H1 (cell line): Measurements from ENCODE around the gene VOPP1. TPM values are rescaled to one million over a fixed set of nuclear protein-coding genes. Genes with fewer than 3 reads are reported as not detected.

ENCODE experiments used
- CTCF ChIA-PET: fragments of 300-600 bp; sonication (Branson Sonifier 250); formaldehyde crosslinking; loops from one replicate; lab custom pipeline; 2021; ENCODE audit not compliant: partially characterized antibody; lab: Charles Lee
- POLR2A ChIA-PET: fragments of 300-600 bp; sonication (Branson Sonifier 250); formaldehyde crosslinking; loops from one replicate; lab custom pipeline; 2021; ENCODE audit warnings: inconsistent platforms; ENCODE audit not compliant: partially characterized antibody; lab: Charles Lee
- DNase-seq, 2 experiments: peaks; one replicate each; pipeline versions ENCODE4 v3.0.0 to v3.0.0-alpha.2; 2010 to 2022; ENCODE audit warnings: low spot score in 2 of 2, low read depth in 1 of 2, mixed read lengths in 1 of 2
- FAIRE-seq: peaks from 2 replicates; lab custom pipeline; 2011; peaks lifted over from hg19 to GRCh38; lab: Jason Lieb, UNC
- H2AFZ ChIP-seq: 2 replicates; pipeline ENCODE4 v1.8.1; 2012; ENCODE audit warnings: low read length, inconsistent platforms
- H2AK5ac ChIP-seq: 2 replicates; pipeline ENCODE4 v1.6.1; 2013; ENCODE audit warnings: low read depth, low read length
- H2BK120ac ChIP-seq: replicated peaks from 2 replicates; pipeline ENCODE3; 2013; ENCODE audit warnings: low read depth, low read length, inconsistent platforms
- H2BK12ac ChIP-seq: 2 replicates; pipeline ENCODE4 v1.6.1; 2013; ENCODE audit warnings: low read depth, low read length
- H2BK15ac ChIP-seq: 2 replicates; pipeline ENCODE4 v1.6.1; 2013; ENCODE audit warnings: low read length
- H2BK20ac ChIP-seq: 2 replicates; pipeline ENCODE4 v1.6.1; 2013; ENCODE audit warnings: low read length
- H2BK5ac ChIP-seq: 2 replicates; pipeline ENCODE4 v1.6.1; 2013; ENCODE audit warnings: low read depth, low read length
- H3K14ac ChIP-seq: 2 replicates; pipeline ENCODE4 v1.6.1; 2013; ENCODE audit warnings: inconsistent platforms; ENCODE audit not compliant: insufficient read length
- H3K18ac ChIP-seq: 2 replicates; pipeline ENCODE4 v1.6.1; 2013; ENCODE audit warnings: low read length; ENCODE audit errors: extremely low read depth
- H3K23ac ChIP-seq: 2 replicates; pipeline ENCODE4 v1.6.1; 2013; ENCODE audit warnings: inconsistent platforms; ENCODE audit not compliant: insufficient read length
- H3K23me2 ChIP-seq: 2 replicates; pipeline ENCODE4 v1.6.1; 2013; ENCODE audit warnings: low read depth, low read length
- H3K27ac ChIP-seq: 2 replicates; pipeline ENCODE4 v1.6.1; 2011; ENCODE audit warnings: low read depth, low read length, inconsistent platforms
- H3K27me3 ChIP-seq, 4 experiments: replicated peaks in 1 of 4; 1 replicate in 1 of 4; 2 replicates in 3 of 4; pipeline versions ENCODE4 v1.6.1 to v1.8.1; 2011 to 2013; ENCODE audit warnings: low read length in 3 of 4, mild to moderate bottlenecking in 3 of 4, inconsistent platforms in 2 of 4, mixed read lengths in 2 of 4, moderate library complexity in 1 of 4; ENCODE audit not compliant: control insufficient read depth in 3 of 4, insufficient read depth in 3 of 4; ENCODE audit errors: extremely low read depth in 1 of 4
- H3K36me3 ChIP-seq, 4 experiments: 2 replicates each; pipeline versions ENCODE4 v1.6.1 to v1.8.1; 2011 to 2013; ENCODE audit warnings: mild to moderate bottlenecking in 4 of 4, low read length in 3 of 4, moderate library complexity in 2 of 4, control low read depth in 1 of 4, inconsistent platforms in 1 of 4; ENCODE audit not compliant: insufficient read depth in 4 of 4, control insufficient read depth in 2 of 4
- H3K4ac ChIP-seq: replicated peaks from 2 replicates; pipeline ENCODE3; 2013; ENCODE audit warnings: low read length, low read depth, mixed read lengths, inconsistent platforms; ENCODE audit not compliant: insufficient read length
- H3K4me1 ChIP-seq, 4 experiments: replicated peaks in 1 of 4; 1 replicate in 1 of 4; 2 replicates in 3 of 4; pipeline versions ENCODE4 v1.6.1 to v1.8.1; 2011 to 2013; ENCODE audit warnings: low read length in 3 of 4, inconsistent platforms in 2 of 4, mixed read lengths in 1 of 4; ENCODE audit not compliant: insufficient read depth in 4 of 4, control insufficient read depth in 3 of 4
- H3K4me2 ChIP-seq, 2 experiments: 2 replicates each; pipeline versions ENCODE4 v1.6.1 to v1.8.1; 2011 to 2013; ENCODE audit warnings: low read depth in 2 of 2, low read length in 2 of 2, control low read depth in 1 of 2, inconsistent platforms in 1 of 2, mild to moderate bottlenecking in 1 of 2; ENCODE audit not compliant: insufficient read depth in 1 of 2
- H3K4me3 ChIP-seq, 4 experiments: fragments of 200-600, 300-600 bp in 1 of 4; sonication (generic), shearing (Covaris generic), sonication (Bioruptor Twin) in 1 of 4; 2 replicates each; pipeline versions ENCODE4 v1.5.1 to v1.8.1; 2011 to 2016; ENCODE audit warnings: low read length in 4 of 4, low read depth in 3 of 4, control low read depth in 2 of 4, inconsistent platforms in 2 of 4, mild to moderate bottlenecking in 2 of 4, mixed read lengths in 1 of 4, moderate library complexity in 1 of 4; ENCODE audit not compliant: insufficient read depth in 2 of 4; ENCODE audit errors: extremely low read depth in 1 of 4
- H3K56ac ChIP-seq: replicated peaks from 2 replicates; pipeline ENCODE3; 2013; ENCODE audit warnings: low read depth, mild to moderate bottlenecking, mixed read lengths, low read length, inconsistent platforms; ENCODE audit not compliant: insufficient read length
- H3K79me1 ChIP-seq: 2 replicates; pipeline ENCODE4 v1.6.1; 2013; ENCODE audit warnings: low read depth, low read length, control low read depth
- H3K79me2 ChIP-seq, 2 experiments: 2 replicates each; pipeline versions ENCODE4 v1.6.1 to v1.8.1; 2012 to 2013; ENCODE audit warnings: low read length in 2 of 2, mild to moderate bottlenecking in 2 of 2, inconsistent platforms in 1 of 2; ENCODE audit not compliant: insufficient read depth in 2 of 2, control insufficient read depth in 1 of 2
- H3K9ac ChIP-seq, 4 experiments: replicated peaks in 1 of 4; 1 replicate in 1 of 4; 2 replicates in 3 of 4; pipeline versions ENCODE4 v1.6.1 to v1.8.1; 2011 to 2013; ENCODE audit warnings: low read depth in 3 of 4, low read length in 3 of 4, control low read depth in 2 of 4, mild to moderate bottlenecking in 2 of 4, moderate library complexity in 2 of 4, inconsistent platforms in 1 of 4; ENCODE audit errors: extremely low read depth in 1 of 4
- H3K9me3 ChIP-seq, 2 experiments: 2 replicates each; pipeline versions ENCODE4 v1.6.1 to v1.8.1; 2012 to 2013; ENCODE audit warnings: mild to moderate bottlenecking in 2 of 2, moderate library complexity in 2 of 2, control low read depth in 1 of 2, inconsistent platforms in 1 of 2, low read depth in 1 of 2, low read length in 1 of 2, mixed read lengths in 1 of 2; ENCODE audit not compliant: insufficient read depth in 2 of 2
- H4K20me1 ChIP-seq, 2 experiments: replicated peaks in 1 of 2; 2 replicates each; pipeline versions ENCODE3 to v1.8.1; 2011 to 2013; ENCODE audit warnings: inconsistent platforms in 2 of 2, low read length in 2 of 2, mild to moderate bottlenecking in 1 of 2; ENCODE audit not compliant: insufficient read depth in 2 of 2, control insufficient read depth in 1 of 2
- H4K5ac ChIP-seq: 2 replicates; pipeline ENCODE4 v1.6.1; 2013; ENCODE audit warnings: low read length, low read depth, mixed read lengths, inconsistent platforms; ENCODE audit not compliant: insufficient read length
- H4K8ac ChIP-seq: 2 replicates; pipeline ENCODE4 v1.8.0; 2013; ENCODE audit warnings: mild to moderate bottlenecking, moderate library complexity, low read length, inconsistent platforms; ENCODE audit not compliant: insufficient read depth; ENCODE audit errors: extremely low read depth
- H4K91ac ChIP-seq: replicated peaks from 2 replicates; pipeline ENCODE3; 2013; ENCODE audit warnings: low read length, mixed read lengths, inconsistent platforms; ENCODE audit not compliant: insufficient read length
- BRCA1 ChIP-seq: IDR thresholded peaks from 2 replicates; pipeline ENCODE4 v1.6.1; 2012; ENCODE audit warnings: low read depth, low read length, improper control_type of control experiment
- EGR1 ChIP-seq: IDR thresholded peaks from 2 replicates; pipeline ENCODE4 v1.6.1; 2011; ENCODE audit warnings: low read depth, low read length, borderline replicate concordance
- JUND ChIP-seq: IDR thresholded peaks from 2 replicates; pipeline ENCODE4 v1.6.1; 2011; ENCODE audit warnings: mild to moderate bottlenecking, improper control_type of control experiment, low read length
- KDM5A ChIP-seq: fragments of 200-600 bp; IDR thresholded peaks from 2 replicates; pipeline ENCODE4 v1.7.1; 2012; ENCODE audit warnings: mild to moderate bottlenecking, low read length, inconsistent platforms, mixed read lengths
- PHF8 ChIP-seq: fragments of 200-600 bp; sonication (generic); conservative IDR thresholded peaks from 2 replicates; pipeline ENCODE4 v1.7.1; 2012; ENCODE audit warnings: low read depth, mild to moderate bottlenecking, inconsistent platforms, low read length, moderate library complexity
- POLR2A ChIP-seq, 2 experiments: IDR thresholded peaks; 1 replicate in 1 of 2; 2 replicates in 1 of 2; pipeline ENCODE4 v1.6.1; 2011; ENCODE audit warnings: low read depth in 2 of 2, low read length in 2 of 2, mild to moderate bottlenecking in 2 of 2; ENCODE audit errors: control extremely low read depth in 1 of 2
- WGBS, 2 experiments: shearing (Covaris generic) in 1 of 2; methylation state at CpG; one replicate each; pipeline versions ENCODE4 v1.1.6 to v1.1.7; 2013 to 2015; ENCODE audit warnings: low lambda C conversion rate in 2 of 2, mixed read lengths in 2 of 2, inconsistent platforms in 1 of 2, low coverage in 1 of 2, missing lambda C conversion rate in 1 of 2; ENCODE audit not compliant: insufficient replicate concordance in 2 of 2, insufficient coverage in 1 of 2, insufficient read length in 1 of 2; ENCODE audit errors: extremely low coverage in 1 of 2, missing lambda C conversion rate in 1 of 2; 5-methylcytosine and 5-hydroxymethylcytosine counted together
- polyA plus RNA-seq, 7 experiments: library from polyadenylated mRNA; depleted of rRNA in 3 of 7; stranded (reverse) in 5 of 7; unstranded in 2 of 7; fragments of >200 nt in 5 of 7; fragments of 200-250 nt in 2 of 7; gene quantifications; 1 replicate in 5 of 7; 2 replicates in 1 of 7; 4 replicates in 1 of 7; pipeline versions ENCODE4 v1.2.1 to v1.2.3, GENCODE V29; 2011 to 2013; ENCODE audit warnings: missing spikeins in 2 of 7, mixed read lengths in 2 of 7
- total RNA-seq: library from RNA; stranded (reverse); fragmentation: NEBNext Ultra II Directional; extraction: Animal tissue kit (Norgen Biotek cat#: 25700); gene quantifications from 2 replicates; pipeline ENCODE4 v1.2.1, GENCODE V29; 2021
- TF ChIP-seq, protein P1 (sequence below): IDR thresholded peaks from 2 replicates; pipeline ENCODE4 v1.6.1; 2012; ENCODE audit warnings: inconsistent platforms

VOPP1 gene
- total and polyA plus RNA-seq, 2 of the 8 experiments (the other 6 are each of a cell fraction or from before 2014, with no cell fraction given): 44.7 to 83.0 TPM

DNA sequence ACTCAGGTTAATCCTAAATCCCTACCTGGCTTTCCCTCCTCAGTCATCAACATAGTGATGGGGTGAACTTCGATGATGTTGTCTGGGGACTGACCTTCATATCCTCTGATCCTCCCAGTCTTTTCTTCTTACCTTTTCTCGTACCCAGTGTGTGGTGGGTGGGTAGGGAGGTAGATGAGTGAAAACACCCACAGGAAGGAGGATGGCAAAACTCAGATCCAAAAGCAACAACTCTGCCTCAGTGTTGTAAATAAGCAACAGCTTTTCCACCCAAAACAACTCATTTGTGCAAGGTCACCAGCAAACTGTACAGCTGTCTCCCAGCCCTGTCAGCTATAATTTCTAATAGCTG is 38.6 kb downstream of the VOPP1 start:
- no peak overlapping the region for H3K4ac ChIP-seq
- H3K9ac ChIP-seq: no peak overlapping the region
- TF ChIP-seq PHF8 (no peak), POLR2A (IDR thresholded peaks at IDR 0.05; ENCODE audit: control extremely low read depth in 1 of 2, low read depth in 2 of 2, low read length in 2 of 2) (no peak), KDM5A (no peak), BRCA1 (no peak), JUND (no peak), EGR1 (no peak)
- TF ChIP-seq, protein P1, sequence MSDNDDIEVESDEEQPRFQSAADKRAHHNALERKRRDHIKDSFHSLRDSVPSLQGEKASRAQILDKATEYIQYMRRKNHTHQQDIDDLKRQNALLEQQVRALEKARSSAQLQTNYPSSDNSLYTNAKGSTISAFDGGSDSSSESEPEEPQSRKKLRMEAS: no peak
- no peak overlapping the region for H3K27ac ChIP-seq
- no peak overlapping the region for H3K4me3 ChIP-seq
- no peak overlapping the region for H3K23ac ChIP-seq
- POLR2A ChIA-PET: no interaction called here
- no peak overlapping the region for H2BK5ac ChIP-seq
- H2BK20ac ChIP-seq: no peak overlapping the region
- no peak overlapping the region for H4K8ac ChIP-seq
- H3K79me1 ChIP-seq: peaks cover 26% of the 10 kb centered on the region
- no peak overlapping the region for H4K91ac ChIP-seq
- CTCF ChIA-PET: interaction anchor here (1.3 to 2.8 kb wide), 4 partner anchors 10 to 32 kb away, joined by 3 to 10 read pairs (median 6); no protein-coding TSS in a partner anchor
- no peak overlapping the region for H3K14ac ChIP-seq
- 97% methylated on average over 2 of the region's 2 CpGs; no CpG with 5 or more reads in 1 of the 2 experiments for WGBS, 2 experiments
- FAIRE-seq (no peak), DNase-seq (no peak)
- no peaks in the 10 kb centered on the region for H3K23me2 ChIP-seq
- peaks cover 0 to 94% of the 10 kb centered on the region in 2 experiments for H3K79me2 ChIP-seq
- peaks cover 11 to 26% of the 10 kb centered on the region in 2 experiments for H4K20me1 ChIP-seq
- no peak overlapping the region for H2AK5ac ChIP-seq
- no peak overlapping the region for H2BK12ac ChIP-seq
- no peak overlapping the region for H3K18ac ChIP-seq
- no peak overlapping the region for H3K56ac ChIP-seq
- H3K36me3 ChIP-seq: no peaks in the 10 kb centered on the region
- no peak overlapping the region for H2BK15ac ChIP-seq
- H4K5ac ChIP-seq: no peak overlapping the region
- no peak overlapping the region for H3K4me2 ChIP-seq
- H3K27me3 ChIP-seq: no peaks in the 10 kb centered on the region
- no peak overlapping the region for H2AFZ ChIP-seq
- peaks cover 5 to 24% (median 16%) of the 10 kb centered on the region in 4 experiments for H3K4me1 ChIP-seq
- no peak overlapping the region for H2BK120ac ChIP-seq
- no peaks in the 10 kb centered on the region for H3K9me3 ChIP-seq
